Measurements from ENCODE around the gene CYP26C1. TPM values are rescaled to one million over a fixed set of nuclear protein-coding genes. Genes with fewer than 3 reads are reported as not detected.

The CYP26C1 gene, protein sequence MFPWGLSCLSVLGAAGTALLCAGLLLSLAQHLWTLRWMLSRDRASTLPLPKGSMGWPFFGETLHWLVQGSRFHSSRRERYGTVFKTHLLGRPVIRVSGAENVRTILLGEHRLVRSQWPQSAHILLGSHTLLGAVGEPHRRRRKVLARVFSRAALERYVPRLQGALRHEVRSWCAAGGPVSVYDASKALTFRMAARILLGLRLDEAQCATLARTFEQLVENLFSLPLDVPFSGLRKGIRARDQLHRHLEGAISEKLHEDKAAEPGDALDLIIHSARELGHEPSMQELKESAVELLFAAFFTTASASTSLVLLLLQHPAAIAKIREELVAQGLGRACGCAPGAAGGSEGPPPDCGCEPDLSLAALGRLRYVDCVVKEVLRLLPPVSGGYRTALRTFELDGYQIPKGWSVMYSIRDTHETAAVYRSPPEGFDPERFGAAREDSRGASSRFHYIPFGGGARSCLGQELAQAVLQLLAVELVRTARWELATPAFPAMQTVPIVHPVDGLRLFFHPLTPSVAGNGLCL
- polyA plus RNA-seq (2011; rRNA removed) = 0.05 and 0.09 TPM in 2 replicates
- not detected in 2 replicates for polyA minus RNA-seq (2011; rRNA and poly(A)+ RNA removed)

DNA sequence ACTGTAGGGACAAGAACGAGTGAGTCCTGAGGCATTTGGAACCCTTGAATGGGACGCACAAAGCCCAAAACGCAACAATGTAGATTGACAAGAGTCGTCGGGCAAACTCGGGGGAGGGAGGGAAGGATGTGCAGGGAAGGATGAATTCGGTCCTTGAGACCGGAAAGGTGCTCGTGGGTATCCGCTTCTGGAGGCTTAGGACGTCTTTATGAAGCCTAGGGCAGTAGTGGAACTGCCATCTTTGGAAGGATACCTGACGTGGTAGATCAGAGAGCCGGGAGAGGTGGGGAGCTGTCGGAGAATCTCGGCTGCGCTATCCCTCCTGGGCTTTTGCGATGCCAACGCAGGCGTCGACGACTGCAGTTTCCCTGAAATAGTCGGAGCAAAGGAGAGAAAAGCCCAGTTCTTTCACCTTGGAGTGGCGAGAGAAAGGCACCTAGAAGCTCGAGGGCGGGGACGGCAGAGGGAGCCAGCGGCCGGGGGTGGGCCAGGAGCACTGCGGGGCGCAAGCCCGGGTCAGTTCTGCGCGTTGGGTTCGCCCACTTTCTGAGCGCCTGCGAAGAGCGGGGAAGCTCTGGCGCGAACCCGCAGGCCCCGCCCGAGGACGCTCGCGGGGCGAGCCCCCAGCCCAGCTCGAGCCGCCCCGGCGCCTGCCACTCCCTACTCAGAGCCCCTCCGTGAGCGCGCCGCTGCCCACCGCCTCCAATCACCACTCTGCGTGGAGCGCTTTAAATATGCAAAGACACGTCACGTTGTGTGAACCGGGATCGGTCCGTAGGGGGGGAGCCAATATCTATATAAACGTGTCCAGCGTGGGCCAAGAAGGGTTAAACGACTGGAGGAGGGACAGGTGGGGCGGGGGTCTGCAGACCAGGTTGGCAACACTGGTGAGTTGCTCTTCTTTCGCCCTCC, at the start of gene CYP26C1:
TSS of gene CYP26C1 (plus strand) at position 824 of the 912 bp plus-strand sequence. CDS start 466 bp downstream, outside the sequence.
- no peak for DNase-seq (ENCODE audit: low read depth)
- POLR2A ChIA-PET = interaction anchor here (0.6 to 0.7 kb wide), 2 partner anchors 135 to 227 kb away, joined by 3 to 4 read pairs; no protein-coding TSS in a partner anchor
- H3K36me3 ChIP-seq (ENCODE audit: control insufficient read depth, insufficient read depth, low read length) = no peaks in the 10 kb centered on the region
- TF ChIP-seq, protein P1, sequence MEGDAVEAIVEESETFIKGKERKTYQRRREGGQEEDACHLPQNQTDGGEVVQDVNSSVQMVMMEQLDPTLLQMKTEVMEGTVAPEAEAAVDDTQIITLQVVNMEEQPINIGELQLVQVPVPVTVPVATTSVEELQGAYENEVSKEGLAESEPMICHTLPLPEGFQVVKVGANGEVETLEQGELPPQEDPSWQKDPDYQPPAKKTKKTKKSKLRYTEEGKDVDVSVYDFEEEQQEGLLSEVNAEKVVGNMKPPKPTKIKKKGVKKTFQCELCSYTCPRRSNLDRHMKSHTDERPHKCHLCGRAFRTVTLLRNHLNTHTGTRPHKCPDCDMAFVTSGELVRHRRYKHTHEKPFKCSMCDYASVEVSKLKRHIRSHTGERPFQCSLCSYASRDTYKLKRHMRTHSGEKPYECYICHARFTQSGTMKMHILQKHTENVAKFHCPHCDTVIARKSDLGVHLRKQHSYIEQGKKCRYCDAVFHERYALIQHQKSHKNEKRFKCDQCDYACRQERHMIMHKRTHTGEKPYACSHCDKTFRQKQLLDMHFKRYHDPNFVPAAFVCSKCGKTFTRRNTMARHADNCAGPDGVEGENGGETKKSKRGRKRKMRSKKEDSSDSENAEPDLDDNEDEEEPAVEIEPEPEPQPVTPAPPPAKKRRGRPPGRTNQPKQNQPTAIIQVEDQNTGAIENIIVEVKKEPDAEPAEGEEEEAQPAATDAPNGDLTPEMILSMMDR (IDR thresholded peaks at IDR 0.05; ENCODE audit: insufficient read depth, low read depth, low read length) = no peak
- peaks cover 30% of the 10 kb centered on the region for H3K27me3 ChIP-seq (ENCODE audit: control insufficient read depth, insufficient read depth, low read length)
- no peak within 1 kb of the TSS for H3K4me3 ChIP-seq (ENCODE audit: low read depth, low read length)
- CTCF ChIA-PET = interaction anchor here (0.8 to 8.6 kb wide), 5 partner anchors 8 to 292 kb away, joined by 3 to 73 read pairs (median 4); no protein-coding TSS in a partner anchor

DNA sequence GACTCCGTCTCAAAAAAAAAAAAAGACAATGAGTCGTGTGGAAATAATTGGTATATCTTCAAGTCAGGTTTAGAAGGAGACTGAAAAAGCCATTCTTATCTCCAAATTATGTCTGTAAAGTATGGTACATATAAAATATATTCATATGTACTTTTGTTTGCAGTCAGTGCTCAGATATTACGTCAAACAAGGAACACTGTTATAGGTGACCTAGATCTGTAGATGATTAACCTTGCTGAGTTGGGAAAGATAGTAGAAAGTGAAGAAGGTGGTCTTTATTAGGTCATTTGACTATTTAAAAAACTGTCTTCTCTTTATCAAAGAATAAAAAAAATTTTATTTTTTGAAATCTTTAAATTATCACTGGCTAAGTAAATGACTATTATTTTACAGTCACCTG, 44.9 kb upstream of the CYP26C1 start:
- ChIA-PET CTCF (interaction anchor here (1.5 to 1.9 kb wide), 2 partner anchors 9 to 24 kb away, joined by 5 to 6 read pairs; no protein-coding TSS in a partner anchor), POLR2A (no interaction called here)
- TF ChIP-seq, protein P1 (IDR thresholded peaks at IDR 0.05; ENCODE audit: insufficient read depth, low read depth, low read length) = no peak
- Histone ChIP-seq H3K36me3 (ENCODE audit: control insufficient read depth, insufficient read depth, low read length) (no peaks in the 10 kb centered on the region), H3K4me3 (ENCODE audit: low read depth, low read length) (no peak overlapping the region), H3K27me3 (ENCODE audit: control insufficient read depth, insufficient read depth, low read length) (no peaks in the 10 kb centered on the region)
- no peak for DNase-seq (ENCODE audit: low read depth)

DNA sequence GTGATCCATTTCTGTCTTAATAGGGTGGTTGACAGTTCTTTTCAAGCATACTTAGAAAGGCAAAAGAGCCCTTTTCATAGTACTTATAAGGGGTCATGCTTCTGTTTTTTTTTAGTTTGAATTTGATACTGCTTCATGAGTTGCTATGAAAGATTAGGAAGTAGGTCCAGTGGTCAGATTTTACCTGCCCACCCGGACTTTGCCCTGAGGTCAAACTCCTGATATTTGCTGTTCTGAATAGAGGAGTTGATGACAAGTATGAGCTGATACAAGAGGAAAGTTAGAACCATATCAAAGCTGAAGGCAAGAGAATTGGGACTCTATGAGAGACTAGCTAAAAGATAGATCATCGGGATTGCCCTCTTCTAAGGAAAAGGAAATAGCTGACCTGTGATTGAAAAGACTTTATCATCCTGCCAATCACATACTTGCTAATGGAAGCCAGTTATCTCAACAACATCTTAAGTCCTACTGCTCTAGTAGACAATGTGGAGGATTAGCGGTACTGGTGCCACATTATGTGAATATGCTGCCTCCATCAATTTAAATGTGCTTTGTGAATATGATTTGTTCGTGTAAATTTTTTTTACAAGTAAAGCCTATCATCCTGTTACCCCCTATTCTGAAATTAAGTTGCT, 37.5 kb upstream of the CYP26C1 start:
- no peak overlapping the region for H3K4me3 ChIP-seq (ENCODE audit: low read depth, low read length)
- H3K27me3 ChIP-seq (ENCODE audit: control insufficient read depth, insufficient read depth, low read length) = no peaks in the 10 kb centered on the region
- POLR2A ChIA-PET = no interaction called here
- CTCF ChIA-PET = interaction anchor here (0.6 to 1.8 kb wide), 4 partner anchors 12 to 17 kb away, joined by 3 to 5 read pairs (median 4); no protein-coding TSS in a partner anchor
- no peak for DNase-seq (ENCODE audit: low read depth)
- H3K36me3 ChIP-seq (ENCODE audit: control insufficient read depth, insufficient read depth, low read length) = no peaks in the 10 kb centered on the region
- TF ChIP-seq, protein P1 (IDR thresholded peaks at IDR 0.05; ENCODE audit: insufficient read depth, low read depth, low read length) = no peak

DNA sequence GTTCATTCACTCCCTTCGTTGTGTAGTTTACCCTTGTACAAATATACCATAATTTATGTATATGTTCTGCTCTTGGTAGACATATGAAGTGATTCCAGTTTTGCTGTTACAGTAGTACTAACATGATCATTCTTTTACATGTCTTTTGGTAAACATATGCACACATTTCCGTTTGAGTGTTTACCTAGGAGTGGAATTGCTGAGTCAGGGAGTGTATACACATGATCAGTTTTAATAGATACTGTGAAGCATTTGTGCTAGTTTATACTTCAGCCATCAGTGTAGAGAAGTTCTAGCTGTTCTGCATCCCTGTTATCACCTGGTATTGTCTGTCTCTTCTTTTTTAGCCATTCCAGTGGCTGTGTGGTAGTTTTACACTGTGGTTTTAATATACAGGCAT, 34.5 kb upstream of the CYP26C1 start:
- ChIA-PET POLR2A (no interaction called here), CTCF (interaction anchor here (0.6 to 1.3 kb wide), 2 partner anchors 9 to 283 kb away, joined by 3 read pairs; no protein-coding TSS in a partner anchor)
- Histone ChIP-seq H3K36me3 (ENCODE audit: control insufficient read depth, insufficient read depth, low read length) (no peaks in the 10 kb centered on the region), H3K4me3 (ENCODE audit: low read depth, low read length) (no peak overlapping the region), H3K27me3 (ENCODE audit: control insufficient read depth, insufficient read depth, low read length) (no peaks in the 10 kb centered on the region)
- DNase-seq (ENCODE audit: low read depth) = no peak
- TF ChIP-seq, protein P1 (IDR thresholded peaks at IDR 0.05; ENCODE audit: insufficient read depth, low read depth, low read length) = no peak

Measured in BJ (cell line).